GM18951 (cell line): ENCODE measurements around the gene PPP2R3C.

Source experiments
- POLR2A ChIP-seq: IDR thresholded peaks from 4 replicates; pipeline ENCODE4 v1.6.1; 2011; ENCODE audit warnings: mild to moderate bottlenecking; ENCODE audit not compliant: insufficient read length, insufficient read depth; ENCODE audit errors: extremely low read depth
- in situ Hi-C: fragments of 300-500 bp; cut with MboI; formaldehyde crosslinking; loops from one replicate; pipeline ENCODE4 v1.12.0; 2022; ENCODE audit warnings: low sequenced_read_pairs, mixed read lengths, inconsistent platforms; ENCODE audit not compliant: unreplicated experiment

Gene PPP2R3C

DNA sequence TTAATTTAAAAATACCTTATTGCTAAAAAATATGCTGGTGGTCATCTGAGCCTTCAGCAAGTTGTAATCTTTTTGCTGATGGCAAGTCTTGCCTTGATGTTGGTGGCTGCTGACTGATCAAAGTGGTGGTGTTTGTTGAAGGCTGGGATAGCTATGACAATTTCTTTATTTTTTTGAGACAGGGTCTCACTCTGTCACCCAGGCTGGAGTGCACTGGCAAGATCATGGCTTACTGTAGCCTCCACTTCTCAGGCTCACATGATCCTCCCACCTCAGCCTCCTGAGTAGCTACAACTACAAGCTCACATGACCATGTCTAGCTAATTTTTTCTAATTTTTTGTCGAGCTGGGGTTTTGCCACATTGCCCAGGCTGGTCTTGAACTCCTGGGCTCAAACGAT is 25.4 kb upstream of the PPP2R3C start:
- no peak for TF ChIP-seq POLR2A
- in situ Hi-C loops: no loop called here

DNA sequence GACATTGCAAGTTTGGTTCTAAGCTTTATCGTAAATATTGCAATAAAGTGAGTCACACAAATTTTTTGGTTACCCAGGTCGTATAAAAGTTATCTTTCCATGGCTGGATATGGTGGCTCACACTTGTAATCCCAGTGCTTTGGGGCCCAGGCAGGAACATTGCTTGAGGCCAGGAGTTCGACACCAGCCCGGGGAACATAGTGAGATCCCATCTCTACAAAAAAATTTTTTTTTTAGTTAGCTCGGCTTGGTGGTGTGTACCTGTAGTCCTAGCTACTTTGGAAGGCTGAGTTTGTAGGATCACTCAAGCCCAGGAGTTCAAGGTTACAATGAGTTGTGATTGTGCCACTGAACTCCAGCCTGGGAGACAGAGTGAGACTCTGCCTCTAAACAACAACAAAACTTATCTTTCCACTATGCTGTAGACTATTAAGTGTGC is 24.9 kb upstream of the PPP2R3C start:
- in situ Hi-C loops: no loop called here

DNA sequence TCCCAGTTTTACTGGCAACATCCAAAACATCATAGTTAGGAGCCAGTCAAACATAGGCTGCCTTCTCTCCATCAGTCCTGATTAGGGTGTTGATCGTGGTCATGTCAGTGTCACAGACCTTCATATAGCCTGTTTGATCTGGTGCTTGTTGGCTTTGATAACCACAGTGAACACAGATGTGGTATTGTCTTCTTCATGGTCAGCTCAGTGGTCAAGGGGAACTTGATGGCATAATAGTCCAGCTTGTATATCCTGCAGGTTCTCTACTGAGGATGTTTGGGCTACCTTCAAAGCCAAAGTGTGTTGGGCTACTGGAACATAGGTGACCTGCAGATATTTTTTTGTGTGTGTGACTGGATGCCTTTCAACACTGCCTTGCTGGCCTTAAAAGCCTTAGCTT is 22.2 kb upstream of the PPP2R3C start:
- no peak for TF ChIP-seq POLR2A
- in situ Hi-C loops: no loop called here

More for the DNA sequence above, 24.9 kb upstream of the PPP2R3C start:
- no peak for TF ChIP-seq POLR2A

DNA sequence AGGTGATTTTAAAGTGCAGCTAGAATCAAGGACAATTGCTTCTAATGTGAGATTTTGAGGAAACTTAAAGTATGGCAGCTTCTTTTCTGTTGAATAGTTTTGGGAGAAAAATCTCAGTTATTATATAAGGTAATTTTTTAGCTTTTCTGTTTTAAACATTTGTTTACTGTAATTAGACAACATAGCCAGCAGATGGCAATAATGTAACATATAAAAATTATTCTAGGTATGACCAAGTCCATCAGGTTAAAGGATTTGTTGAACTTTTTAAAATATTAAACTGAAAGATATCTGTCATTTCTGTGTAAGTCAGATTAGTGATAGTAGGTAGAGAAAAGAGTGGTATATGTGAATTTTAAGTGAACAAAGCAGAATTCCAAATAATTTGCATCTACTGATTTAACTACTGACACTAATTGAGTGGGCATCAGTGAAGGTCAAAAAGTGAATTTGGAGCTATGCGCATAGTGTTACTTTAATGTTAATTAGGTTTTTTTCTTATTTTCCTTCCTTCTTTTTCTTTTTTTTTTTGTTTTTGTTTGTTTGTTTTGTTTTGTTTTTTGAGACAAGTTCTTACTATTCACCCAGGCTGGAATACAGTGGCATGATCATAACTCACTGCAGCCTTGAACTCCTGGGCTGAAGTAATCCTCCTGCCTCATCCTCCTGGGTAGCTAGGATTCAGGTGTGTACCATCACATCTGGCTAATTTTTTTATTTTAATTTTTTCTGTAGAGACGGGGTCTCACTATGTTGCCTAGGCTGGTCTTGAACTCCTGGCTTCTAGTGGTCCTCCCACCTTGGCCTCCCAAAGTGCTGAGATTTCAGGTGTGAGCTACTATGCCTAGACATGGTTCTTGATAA is 19.2 kb upstream of the PPP2R3C start:
- in situ Hi-C loops: no loop called here
- TF ChIP-seq POLR2A: no peak

DNA sequence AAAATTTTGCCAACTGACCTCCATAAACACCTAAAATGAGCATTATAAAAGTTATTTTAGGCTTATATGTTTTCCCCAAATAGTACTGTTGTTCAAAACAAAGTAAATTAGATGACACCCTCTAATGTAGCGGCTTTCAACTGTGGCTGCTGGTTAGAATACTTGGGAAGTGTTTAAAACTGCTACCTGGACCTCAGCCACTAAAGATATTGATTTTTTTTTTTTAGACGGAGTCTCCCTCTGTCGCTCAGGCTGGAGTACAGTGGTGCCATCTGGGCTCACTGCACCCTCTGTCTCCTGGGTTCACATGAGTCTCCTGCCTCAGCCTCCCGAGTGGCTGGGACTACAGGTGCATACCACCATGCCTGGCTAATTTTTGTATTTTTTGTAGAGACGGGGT is 16.8 kb upstream of the PPP2R3C start:
- in situ Hi-C loops: loop anchor here (5.0 kb wide), 1 partner anchor 269 kb away; no protein-coding TSS in a partner anchor
- TF ChIP-seq POLR2A: no peak

DNA sequence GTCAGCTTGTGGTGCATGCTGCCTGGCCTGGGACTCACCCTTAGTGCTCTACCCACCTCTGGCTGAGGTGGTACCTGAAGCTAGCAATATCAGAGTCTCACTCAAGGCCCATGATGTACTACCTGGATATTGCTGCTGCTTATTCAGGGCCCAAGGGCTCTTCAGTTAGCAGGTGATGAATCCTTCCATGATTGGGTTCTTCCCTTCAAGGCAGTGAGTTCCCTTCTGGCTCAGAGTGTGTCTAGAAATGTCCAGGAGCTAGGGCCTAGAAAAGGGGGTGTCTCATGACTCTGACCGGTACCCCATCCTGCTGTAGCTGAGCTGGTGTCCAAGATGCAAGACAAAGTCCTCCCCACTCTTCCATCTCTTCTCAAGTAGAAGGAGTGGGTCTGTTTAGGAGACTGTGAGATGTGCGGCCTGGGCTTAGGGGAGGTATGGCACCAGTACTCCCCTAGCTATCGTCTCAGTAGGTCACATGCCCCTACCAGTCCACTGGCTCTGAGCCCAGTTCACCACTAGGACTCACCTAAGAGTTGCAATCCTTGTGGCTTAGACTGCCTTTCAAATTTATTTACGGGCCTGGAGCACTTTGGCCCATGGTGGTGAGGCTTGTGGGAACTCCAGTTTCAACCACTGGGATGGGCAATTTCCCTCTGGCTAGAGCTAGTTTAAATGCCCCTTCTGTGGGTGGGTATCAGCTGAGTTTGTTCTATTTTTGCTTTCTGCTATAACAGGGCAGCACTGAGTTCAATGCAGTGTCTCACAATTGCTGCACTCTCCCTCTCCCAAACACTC is 12.7 kb upstream of the PPP2R3C start:
- in situ Hi-C loops: loop anchor here (5.0 kb wide), 1 partner anchor 273 kb away; no protein-coding TSS in a partner anchor

DNA sequence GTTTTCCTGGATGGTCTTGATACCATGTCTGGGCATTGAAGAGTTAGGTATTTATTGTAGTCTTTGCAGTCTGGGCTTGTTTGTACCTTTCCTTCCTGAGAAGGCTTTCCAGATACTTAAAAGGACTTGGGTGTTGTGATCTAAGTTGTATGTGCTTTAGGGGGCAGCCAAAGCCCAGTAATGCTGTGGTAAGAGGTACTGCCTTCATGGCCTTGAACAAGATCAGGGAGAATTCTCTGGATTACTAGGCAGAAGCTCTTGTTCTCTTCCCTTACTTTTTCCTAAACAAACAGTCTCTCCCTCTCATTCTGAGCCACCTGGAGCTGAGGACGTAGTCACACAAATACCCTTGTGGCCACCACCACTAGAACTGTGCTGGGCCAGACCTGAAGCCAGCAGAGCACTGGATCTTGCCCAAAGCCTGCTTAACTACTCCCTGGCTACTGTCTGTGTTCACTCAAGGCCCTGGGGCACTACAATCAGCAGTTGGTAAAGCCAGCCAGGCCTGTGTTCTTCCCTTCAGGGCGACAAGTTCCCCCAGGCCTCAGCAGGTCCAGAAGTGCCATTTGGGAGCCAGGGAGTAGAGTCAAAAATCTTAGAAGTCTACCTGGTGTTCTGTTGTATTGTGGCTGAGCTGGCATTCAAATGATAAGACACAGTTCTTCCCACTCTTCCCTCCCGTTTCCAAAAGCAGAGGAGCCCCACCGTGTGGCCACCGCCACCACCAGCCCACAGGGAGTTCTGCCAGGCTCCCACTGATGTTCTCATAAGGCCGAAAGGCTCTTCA is 11.9 kb upstream of the PPP2R3C start:
- no peak for TF ChIP-seq POLR2A
- in situ Hi-C loops: no loop called here

More for the DNA sequence above, 12.7 kb upstream of the PPP2R3C start:
- no peak for TF ChIP-seq POLR2A

DNA sequence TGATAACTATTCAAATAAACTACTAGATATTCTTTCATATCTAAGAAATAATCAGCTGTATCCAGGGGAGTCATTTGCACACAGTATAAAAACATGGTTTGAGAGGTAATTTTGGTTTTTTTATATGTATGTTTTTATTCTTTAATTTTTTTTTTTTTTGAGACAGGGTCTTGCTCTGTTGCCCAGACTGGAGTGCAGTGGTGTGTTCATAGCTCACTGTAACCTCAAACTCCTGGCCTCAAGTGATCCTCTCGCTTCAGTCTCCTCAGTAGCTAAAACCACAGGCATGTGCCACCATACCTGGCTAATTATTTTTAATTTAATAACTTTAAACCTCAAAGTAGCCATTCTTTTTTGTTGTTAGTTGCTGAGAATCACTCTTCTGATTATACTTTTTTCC is 2.3 kb upstream of the PPP2R3C start:
- no peak for TF ChIP-seq POLR2A
- in situ Hi-C loops: no loop called here

DNA sequence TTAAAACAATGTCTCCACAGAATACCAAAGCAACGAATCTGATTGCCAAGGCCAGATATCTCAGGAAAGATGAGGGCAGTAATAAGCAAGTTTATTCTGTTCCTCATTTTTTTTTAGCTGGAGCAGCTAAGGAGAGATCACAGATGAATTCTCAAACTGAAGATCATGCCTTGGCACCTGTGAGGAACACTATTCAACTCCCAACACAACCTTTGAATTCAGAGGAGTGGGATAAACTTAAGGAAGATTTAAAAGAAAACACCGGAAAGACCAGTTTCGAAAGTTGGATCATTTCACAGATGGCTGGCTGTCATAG is 1.6 kb upstream of the PPP2R3C start:
- no peak for TF ChIP-seq POLR2A
- in situ Hi-C loops: no loop called here

DNA sequence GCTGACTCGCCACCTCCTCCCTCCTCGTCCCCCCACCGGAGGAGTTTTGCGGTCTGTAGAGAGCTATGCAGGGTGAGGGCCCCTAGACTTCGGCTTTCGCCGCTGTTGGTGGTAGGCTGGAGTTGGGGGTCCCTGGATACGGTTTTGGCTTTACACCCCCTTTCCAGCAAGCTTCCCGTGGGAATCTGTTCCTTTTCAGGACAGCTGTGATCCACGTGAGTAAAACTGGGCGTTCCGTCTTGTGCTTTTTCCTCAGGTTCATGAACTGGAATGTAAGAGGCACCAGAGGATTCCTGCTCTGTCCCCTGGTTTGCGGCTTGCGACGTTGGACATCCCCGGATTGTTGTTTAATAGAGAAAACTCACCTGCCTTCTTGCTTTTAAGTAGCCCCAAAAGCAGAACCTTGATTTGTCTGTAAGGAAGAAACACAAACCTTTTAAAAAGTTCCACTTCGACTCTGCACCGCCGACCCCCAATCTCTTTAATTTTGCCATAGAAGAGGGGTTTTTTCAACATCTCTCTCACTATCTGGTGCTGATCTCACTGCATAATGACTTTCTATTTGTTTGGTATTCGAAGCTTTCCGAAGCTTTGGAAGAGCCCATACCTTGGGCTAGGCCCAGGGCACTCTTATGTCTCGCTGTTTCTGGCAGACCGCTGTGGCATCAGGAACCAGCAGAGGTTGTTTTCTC is 1.1 kb upstream of the PPP2R3C start:
- no peak for TF ChIP-seq POLR2A
- in situ Hi-C loops: no loop called here

DNA sequence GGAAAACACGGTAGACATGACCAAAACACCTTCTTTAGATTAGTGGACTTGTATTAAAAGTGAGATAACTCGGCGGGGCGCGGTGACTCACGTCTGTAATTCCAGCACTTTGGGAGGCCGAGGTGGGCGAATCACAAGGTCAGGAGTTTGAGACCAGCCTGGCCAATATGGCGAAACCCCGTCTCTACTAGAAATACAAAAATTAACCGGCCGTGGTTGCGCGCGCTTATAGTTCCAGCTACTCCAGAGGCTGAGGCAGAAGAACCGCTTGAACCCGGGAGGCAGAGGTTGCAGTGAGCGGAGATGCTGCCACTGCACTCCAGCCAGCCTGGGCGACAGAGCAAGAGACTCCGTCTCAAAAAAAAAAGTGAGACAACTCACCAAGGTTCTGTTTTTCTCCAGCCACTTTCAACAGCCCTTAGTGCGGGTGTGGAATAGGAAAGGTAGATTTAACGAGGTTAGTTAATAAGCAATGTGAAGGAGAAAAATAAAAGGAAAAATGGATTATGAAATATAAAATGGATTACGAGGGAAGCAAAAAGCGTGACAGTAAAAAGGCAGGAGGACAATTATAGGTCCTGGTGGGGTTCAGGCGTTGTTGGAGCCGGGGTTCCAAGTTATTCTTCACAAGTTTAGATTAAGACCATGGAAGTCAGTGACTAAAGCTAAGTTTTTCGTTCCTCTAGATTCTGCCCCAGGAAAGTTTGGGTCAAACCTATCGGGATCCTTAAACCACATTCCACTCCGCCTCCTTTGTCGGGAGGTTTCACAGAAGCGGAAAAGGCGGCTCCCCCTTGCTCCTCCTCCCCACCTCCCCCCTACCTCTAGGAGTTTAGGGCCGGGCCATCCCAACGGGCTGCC is 534 bp downstream of the PPP2R3C start:
- in situ Hi-C loops: no loop called here
- TF ChIP-seq POLR2A: no peak

DNA sequence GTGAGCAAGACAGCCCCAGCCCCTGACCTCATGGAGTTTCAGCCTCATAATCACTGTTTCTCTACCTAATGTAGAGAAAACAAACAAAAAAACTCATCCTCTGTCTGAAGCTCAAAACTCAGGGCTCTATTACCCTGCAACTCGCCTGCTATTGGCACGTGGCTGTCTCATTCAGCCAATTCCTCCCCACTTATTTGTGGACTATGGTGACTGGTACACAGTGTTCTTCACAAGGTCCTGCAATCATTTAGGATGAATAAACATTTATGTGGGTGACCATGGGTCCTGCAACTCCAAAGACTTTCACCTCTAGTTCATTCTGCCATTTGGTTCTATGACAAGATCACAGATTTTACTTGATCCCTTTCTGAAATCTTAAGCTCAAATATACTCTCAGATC is 4.7 kb downstream of the PPP2R3C start:
- TF ChIP-seq POLR2A: no peak
- in situ Hi-C loops: no loop called here
